Bronchial epithelial cell (primary cell): ENCODE measurements around the gene PLTP. TPM values are rescaled to one million over a fixed set of nuclear protein-coding genes. Genes with fewer than 3 reads are reported as not detected.

Experiments
- DNase-seq: peaks from one replicate; pipeline ENCODE4 v3.0.0-alpha.2; 2010; ENCODE audit warnings: low read depth
- FAIRE-seq: peaks from 2 replicates; lab custom pipeline; 2011; peaks lifted over from hg19 to GRCh38; lab: Jason Lieb, UNC
- H3K27me3 ChIP-seq: 2 replicates; pipeline ENCODE4 v1.5.1; 2011; ENCODE audit warnings: low read length; ENCODE audit not compliant: control insufficient read depth, insufficient read depth
- H3K36me3 ChIP-seq: 2 replicates; pipeline ENCODE4 v1.5.1; 2011; ENCODE audit warnings: low read length; ENCODE audit not compliant: control insufficient read depth, insufficient read depth
- H3K4me3 ChIP-seq: 2 replicates; pipeline ENCODE4 v1.5.1; 2011; ENCODE audit warnings: mild to moderate bottlenecking, low read depth, low read length, control low read depth
- total RNA-seq: library from RNA; depleted of rRNA; stranded (reverse); fragments of >200 nt; gene quantifications from 2 replicates; pipeline ENCODE4 v1.2.1, GENCODE V29; 2014
- TF ChIP-seq, protein P1 (sequence below): IDR thresholded peaks from 2 replicates; pipeline ENCODE4 v1.5.1; 2011; ENCODE audit warnings: mild to moderate bottlenecking, moderate library complexity, low read length, control low read depth, inconsistent platforms; ENCODE audit not compliant: insufficient read depth, severe bottlenecking

Gene PLTP
- total RNA-seq, 1 donor from 2014 or later, result 26.9 TPM

DNA sequence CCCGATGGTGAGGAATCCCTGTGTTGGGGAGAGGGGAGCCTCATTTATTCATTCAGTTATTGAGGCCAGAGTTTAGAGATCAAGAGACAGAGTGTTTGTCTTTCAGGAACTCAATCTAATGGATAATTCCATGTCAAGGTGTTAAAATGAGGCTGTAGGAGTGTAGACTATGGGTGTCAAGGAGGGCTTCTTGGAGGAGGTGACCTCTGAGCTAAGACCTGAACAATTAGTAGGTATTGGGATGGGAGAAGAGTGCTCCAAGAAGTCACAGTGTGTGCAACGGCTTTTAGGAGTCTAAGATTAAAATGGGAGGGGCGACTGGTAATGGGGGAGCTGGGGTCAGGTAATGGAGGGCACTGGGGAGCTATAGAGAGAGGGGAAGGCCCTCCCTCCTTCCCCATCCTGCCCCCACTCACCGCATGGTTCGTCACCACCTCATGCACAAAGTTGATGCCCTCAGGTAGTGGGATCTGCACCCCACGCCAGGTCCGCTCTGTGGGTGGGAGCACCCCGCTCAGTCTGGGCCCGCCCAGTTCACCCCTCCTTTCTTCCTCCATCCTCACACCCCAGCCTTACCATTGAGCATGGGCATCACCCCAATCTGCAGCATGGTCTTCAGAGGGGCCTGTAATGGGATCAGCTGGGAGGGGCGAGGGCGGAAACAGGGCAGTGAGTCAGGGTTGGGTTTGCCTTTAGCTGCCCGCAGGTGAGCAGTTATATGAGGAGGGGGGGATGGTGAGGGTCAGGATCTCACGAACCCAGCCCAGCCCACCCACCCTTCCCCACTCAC lies 12.7 kb downstream of the PLTP start:
- no peak for FAIRE-seq
- TF ChIP-seq, protein P1, sequence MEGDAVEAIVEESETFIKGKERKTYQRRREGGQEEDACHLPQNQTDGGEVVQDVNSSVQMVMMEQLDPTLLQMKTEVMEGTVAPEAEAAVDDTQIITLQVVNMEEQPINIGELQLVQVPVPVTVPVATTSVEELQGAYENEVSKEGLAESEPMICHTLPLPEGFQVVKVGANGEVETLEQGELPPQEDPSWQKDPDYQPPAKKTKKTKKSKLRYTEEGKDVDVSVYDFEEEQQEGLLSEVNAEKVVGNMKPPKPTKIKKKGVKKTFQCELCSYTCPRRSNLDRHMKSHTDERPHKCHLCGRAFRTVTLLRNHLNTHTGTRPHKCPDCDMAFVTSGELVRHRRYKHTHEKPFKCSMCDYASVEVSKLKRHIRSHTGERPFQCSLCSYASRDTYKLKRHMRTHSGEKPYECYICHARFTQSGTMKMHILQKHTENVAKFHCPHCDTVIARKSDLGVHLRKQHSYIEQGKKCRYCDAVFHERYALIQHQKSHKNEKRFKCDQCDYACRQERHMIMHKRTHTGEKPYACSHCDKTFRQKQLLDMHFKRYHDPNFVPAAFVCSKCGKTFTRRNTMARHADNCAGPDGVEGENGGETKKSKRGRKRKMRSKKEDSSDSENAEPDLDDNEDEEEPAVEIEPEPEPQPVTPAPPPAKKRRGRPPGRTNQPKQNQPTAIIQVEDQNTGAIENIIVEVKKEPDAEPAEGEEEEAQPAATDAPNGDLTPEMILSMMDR, result no peak
- no peak overlapping the region for H3K4me3 ChIP-seq
- H3K27me3 ChIP-seq, result no peaks in the 10 kb centered on the region
- peaks cover 22% of the 10 kb centered on the region for H3K36me3 ChIP-seq
- DNase-seq, result no peak

DNA sequence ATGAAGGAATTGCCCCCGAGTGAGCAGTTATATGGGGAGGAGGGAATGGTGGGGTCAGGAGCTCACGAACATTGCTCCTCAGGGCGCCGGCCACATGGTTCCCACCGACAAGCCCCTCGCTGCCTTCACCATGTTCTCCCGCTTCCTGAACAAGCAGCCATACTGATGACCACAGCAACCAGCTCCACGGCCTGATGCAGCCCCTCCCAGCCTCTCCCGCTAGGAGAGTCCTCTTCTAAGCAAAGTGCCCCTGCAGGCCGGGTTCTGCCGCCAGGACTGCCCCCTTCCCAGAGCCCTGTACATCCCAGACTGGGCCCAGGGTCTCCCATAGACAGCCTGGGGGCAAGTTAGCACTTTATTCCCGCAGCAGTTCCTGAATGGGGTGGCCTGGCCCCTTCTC lies 13.7 kb downstream of the PLTP start:
- no peak overlapping the region for H3K4me3 ChIP-seq
- H3K36me3 ChIP-seq, result peaks cover 21% of the 10 kb centered on the region
- TF ChIP-seq, protein P1, result no peak
- no peak for FAIRE-seq
- no peaks in the 10 kb centered on the region for H3K27me3 ChIP-seq
- DNase-seq, result no peak

DNA sequence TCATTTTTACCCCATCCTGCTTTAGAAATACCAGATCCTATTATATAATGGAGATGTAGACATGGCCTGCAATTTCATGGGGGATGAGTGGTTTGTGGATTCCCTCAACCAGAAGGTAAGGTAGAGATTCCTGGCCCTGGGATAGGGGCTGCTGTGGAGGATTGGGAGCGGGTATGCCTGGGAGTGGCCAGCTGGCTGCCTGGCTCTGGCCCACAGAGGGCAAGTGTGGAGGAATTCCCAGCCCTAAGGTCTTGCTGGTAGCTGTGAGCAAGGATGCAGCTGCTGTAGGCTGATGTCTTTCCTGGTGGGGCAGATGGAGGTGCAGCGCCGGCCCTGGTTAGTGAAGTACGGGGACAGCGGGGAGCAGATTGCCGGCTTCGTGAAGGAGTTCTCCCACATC lies 14.3 kb downstream of the PLTP start:
- H3K36me3 ChIP-seq, result peaks cover 21% of the 10 kb centered on the region
- no peaks in the 10 kb centered on the region for H3K27me3 ChIP-seq
- FAIRE-seq (no peak), DNase-seq (no peak)
- H3K4me3 ChIP-seq, result no peak overlapping the region
- TF ChIP-seq, protein P1, result no peak

DNA sequence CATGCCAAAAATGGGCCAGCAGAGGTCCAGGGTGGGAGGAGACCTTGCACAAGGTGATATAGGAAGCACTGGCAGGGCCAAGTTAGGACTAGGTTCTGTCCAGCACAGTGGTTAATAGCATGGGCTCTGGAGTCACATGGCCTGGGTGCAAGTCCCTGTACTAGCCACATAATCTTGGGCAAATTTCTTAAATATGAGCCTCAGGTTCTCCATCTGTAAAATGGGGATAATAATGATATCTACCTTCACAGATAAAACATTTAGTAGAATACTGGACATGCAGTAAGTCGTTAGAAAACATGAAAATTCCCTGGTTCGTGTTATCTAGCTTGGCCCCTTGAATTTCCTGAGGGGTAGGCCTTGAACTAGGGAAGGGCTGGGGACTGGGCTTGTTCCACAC lies 14.7 kb downstream of the PLTP start:
- Histone ChIP-seq H3K27me3 (no peaks in the 10 kb centered on the region), H3K4me3 (no peak overlapping the region), H3K36me3 (peaks cover 18% of the 10 kb centered on the region)
- TF ChIP-seq, protein P1, result no peak
- FAIRE-seq (no peak), DNase-seq (no peak)

DNA sequence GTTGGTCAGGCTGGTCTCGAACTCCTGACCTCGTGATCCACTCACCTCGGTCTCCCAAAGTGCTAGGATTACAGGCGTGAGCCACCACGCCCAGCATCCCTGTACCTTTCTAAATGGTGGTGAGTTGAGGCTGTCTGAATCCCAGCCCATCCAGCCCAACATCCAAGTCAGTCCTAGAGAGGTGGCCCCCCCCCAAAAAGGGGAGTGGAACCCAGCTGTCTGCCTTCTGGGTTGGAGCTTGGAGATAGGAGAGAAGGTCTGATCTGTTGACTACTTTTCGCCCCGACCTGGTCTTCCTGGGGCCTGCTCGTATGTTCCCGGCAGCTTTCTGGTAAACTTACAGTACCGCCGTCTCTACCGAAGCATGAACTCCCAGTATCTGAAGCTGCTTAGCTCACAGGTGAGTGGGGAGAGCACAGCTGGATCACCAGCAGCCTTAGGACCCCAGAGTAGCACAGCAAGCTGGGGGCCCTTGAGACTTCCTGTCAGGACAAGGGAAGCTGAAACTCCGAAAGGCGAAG lies 15.3 kb downstream of the PLTP start:
- Histone ChIP-seq H3K27me3 (no peaks in the 10 kb centered on the region), H3K36me3 (peaks cover 16% of the 10 kb centered on the region), H3K4me3 (no peak overlapping the region)
- TF ChIP-seq, protein P1, result no peak
- DNase-seq, result no peak
- FAIRE-seq, result no peak
